HL-60 (cell line): ENCODE results near the gene SPX.

Source experiments
- GABPA ChIP-seq: IDR thresholded peaks from 2 replicates; pipeline ENCODE4 v1.6.1; 2012; ENCODE audit warnings: low read depth
- TF ChIP-seq, protein P1 (sequence below): IDR thresholded peaks from one replicate; pipeline ENCODE4 v1.5.1; 2011; ENCODE audit warnings: low read length, control low read depth, inconsistent platforms; ENCODE audit not compliant: insufficient read depth

DNA sequence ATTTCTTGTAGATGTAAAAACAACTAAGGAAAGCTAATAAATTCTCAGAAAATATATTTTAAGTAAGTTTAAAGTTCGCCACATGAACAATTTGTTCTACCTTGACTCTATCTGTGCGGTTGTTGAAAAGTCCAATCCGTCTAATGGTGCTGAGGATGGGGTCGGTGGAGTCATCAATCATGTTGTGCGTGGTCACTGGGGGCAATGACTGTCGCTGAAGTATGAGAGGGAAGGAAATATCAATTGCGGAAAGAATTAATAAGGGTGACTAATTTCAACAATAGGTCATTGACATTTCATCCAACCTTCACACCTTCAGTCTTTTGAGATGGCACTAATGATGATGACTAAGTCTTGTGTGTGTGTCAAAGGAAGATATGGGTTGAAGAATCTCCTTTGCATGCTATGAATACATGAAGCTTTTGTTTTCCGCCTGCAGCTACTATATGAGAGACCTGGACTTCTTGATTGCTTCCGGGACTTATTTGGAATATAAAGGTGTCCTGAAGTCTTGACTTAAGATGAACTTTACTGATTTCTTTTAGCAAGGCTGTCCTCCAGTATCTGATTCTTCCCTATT lies 32.1 kb downstream of the SPX start:
- TF ChIP-seq, protein P1, sequence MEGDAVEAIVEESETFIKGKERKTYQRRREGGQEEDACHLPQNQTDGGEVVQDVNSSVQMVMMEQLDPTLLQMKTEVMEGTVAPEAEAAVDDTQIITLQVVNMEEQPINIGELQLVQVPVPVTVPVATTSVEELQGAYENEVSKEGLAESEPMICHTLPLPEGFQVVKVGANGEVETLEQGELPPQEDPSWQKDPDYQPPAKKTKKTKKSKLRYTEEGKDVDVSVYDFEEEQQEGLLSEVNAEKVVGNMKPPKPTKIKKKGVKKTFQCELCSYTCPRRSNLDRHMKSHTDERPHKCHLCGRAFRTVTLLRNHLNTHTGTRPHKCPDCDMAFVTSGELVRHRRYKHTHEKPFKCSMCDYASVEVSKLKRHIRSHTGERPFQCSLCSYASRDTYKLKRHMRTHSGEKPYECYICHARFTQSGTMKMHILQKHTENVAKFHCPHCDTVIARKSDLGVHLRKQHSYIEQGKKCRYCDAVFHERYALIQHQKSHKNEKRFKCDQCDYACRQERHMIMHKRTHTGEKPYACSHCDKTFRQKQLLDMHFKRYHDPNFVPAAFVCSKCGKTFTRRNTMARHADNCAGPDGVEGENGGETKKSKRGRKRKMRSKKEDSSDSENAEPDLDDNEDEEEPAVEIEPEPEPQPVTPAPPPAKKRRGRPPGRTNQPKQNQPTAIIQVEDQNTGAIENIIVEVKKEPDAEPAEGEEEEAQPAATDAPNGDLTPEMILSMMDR: no peak
- TF ChIP-seq GABPA: no peak
